Stimulated activated CD4-positive, alpha-beta T cell treated with anti-CD3 and anti-CD28 coated beads, Interleukin-12 subunit alpha, Interleukin-12 subunit beta, amount 100 ng/mL, for 48 hours (primary cell): ENCODE results near the gene CD47.

Source experiments
- DNase-seq, 3 donors: peaks; one replicate each; pipeline ENCODE4 v3.0.0-alpha.2; 2020; ENCODE audit warnings: low read depth in 2 of 3, low spot score in 1 of 3

CD47 gene

GRCh38 chr3:108054935-108055334, 35.9 kb downstream of the CD47 start:
- no peak for DNase-seq

GRCh38 chr3:108053483-108053882, 37.3 kb downstream of the CD47 start:
- DNase-seq = no peak

- no peak for DNase-seq
Observed at GRCh38 chr3:108053067-108053466, 37.8 kb downstream of the CD47 start.

GRCh38 chr3:108051005-108051404, 39.8 kb downstream of the CD47 start:
- no peak for DNase-seq

GRCh38 chr3:108047987-108048386, 42.8 kb downstream of the CD47 start:
- no peak for DNase-seq

- no peak for DNase-seq
Observed at GRCh38 chr3:108046247-108046646, 44.6 kb downstream of the CD47 start.

- DNase-seq = no peak
Observed at GRCh38 chr3:108044699-108045098, 46.1 kb downstream of the CD47 start.

- DNase-seq = no peak
Observed at GRCh38 chr3:108042300-108042699, 48.5 kb downstream of the CD47 start.

GRCh38 chr3:108041253-108041652, 49.6 kb downstream of the CD47 start:
- DNase-seq = no peak

- no peak for DNase-seq
Observed at GRCh38 chr3:108037770-108038169, 53.1 kb downstream of the CD47 start.

- DNase-seq = no peak
Observed at GRCh38 chr3:108036984-108037741, 53.7 kb downstream of the CD47 start.

GRCh38 chr3:108036401-108036800, 54.4 kb downstream of the CD47 start:
- DNase-seq = no peak

GRCh38 chr3:108035751-108036150, 55.1 kb downstream of the CD47 start:
- no peak for DNase-seq

GRCh38 chr3:108031895-108032294, 58.9 kb downstream of the CD47 start:
- DNase-seq = no peak

GRCh38 chr3:108030960-108031359, 59.9 kb downstream of the CD47 start:
- DNase-seq = no peak

GRCh38 chr3:108029466-108029865, 61.4 kb downstream of the CD47 start:
- DNase-seq = no peak

- no peak for DNase-seq
Observed at GRCh38 chr3:108028896-108029295, 61.9 kb downstream of the CD47 start.

GRCh38 chr3:108025177-108025576, 65.7 kb downstream of the CD47 start:
- DNase-seq = no peak

GRCh38 chr3:108024146-108024850, 66.5 kb downstream of the CD47 start:
- DNase-seq = no peak

- DNase-seq = no peak
Observed at GRCh38 chr3:108022256-108023150, 68.3 kb downstream of the CD47 start.

- DNase-seq = no peak
Observed at GRCh38 chr3:108021533-108021932, 69.3 kb downstream of the CD47 start.

GRCh38 chr3:108021131-108021530, 69.7 kb downstream of the CD47 start:
- no peak for DNase-seq
